BLaER1 (cell line): ENCODE measurements around the gene OR1L8.
A peak's percentile ranks its signal among the peaks of the same experiment; 100 is the strongest.
"Not testable (repeated sequence)": the region's sequence is repeated elsewhere in the genome, so short reads cannot be mapped to it uniquely, and the experiment has no call there.

ENCODE experiments used
- H3K27ac ChIP-seq: shearing (Covaris generic); formaldehyde crosslinking; 2 replicates; pipeline ENCODE4 v1.8.1; 2022
- H3K27me3 ChIP-seq: shearing (Covaris generic); formaldehyde crosslinking; 2 replicates; pipeline ENCODE4 v1.8.1; 2022
- H3K36me3 ChIP-seq: shearing (Covaris generic); formaldehyde crosslinking; 2 replicates; pipeline ENCODE4 v1.8.1; 2022
- H3K4me1 ChIP-seq: shearing (Covaris generic); formaldehyde crosslinking; 2 replicates; pipeline ENCODE4 v1.8.1; 2022
- H3K4me2 ChIP-seq: shearing (Covaris generic); formaldehyde crosslinking; 2 replicates; pipeline ENCODE4 v1.8.1; 2022
- H3K4me3 ChIP-seq: shearing (Covaris generic); formaldehyde crosslinking; 2 replicates; pipeline ENCODE4 v1.8.1; 2022
- H3K9ac ChIP-seq: shearing (Covaris generic); formaldehyde crosslinking; 2 replicates; pipeline ENCODE4 v1.8.1; 2022
- H3K9me3 ChIP-seq: shearing (Covaris generic); formaldehyde crosslinking; 2 replicates; pipeline ENCODE4 v1.8.1; 2022
- H4K20me1 ChIP-seq: shearing (Covaris generic); formaldehyde crosslinking; 2 replicates; pipeline ENCODE4 v1.8.1; 2022
- Cebpa-rat ChIP-seq: shearing (Covaris generic); IDR thresholded peaks from 2 replicates; pipeline ENCODE4 v1.8.1; 2022

OR1L8 gene

DNA sequence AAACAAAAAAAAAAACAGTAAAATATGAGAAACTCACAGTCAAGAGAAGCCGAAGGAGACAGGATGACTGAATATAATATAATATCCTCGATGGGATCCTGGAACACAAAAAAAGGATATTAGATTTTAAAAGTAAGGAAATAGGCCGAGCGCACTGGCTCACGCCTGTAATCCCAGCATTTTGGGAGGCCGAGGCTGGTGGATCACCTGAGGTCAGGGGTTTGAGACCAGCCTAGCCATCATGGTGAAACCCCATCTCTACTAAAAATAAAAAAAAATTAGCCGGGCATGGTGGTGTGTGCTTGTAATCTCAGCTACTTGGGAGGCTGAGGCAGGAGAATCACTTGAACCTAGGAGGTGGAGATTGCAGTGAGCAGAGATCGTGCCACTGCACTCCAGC lies at the start of gene OR1L8:
Gene OR1L8, minus strand, starts transcription at position 101 of the 400 bp plus-strand sequence. CDS start 14,907 bp downstream, outside the sequence.
- not testable (repeated sequence) for H3K9me3 ChIP-seq, H4K20me1 ChIP-seq, H3K9ac ChIP-seq, H3K4me2 ChIP-seq, H3K27me3 ChIP-seq, H3K27ac ChIP-seq, H3K36me3 ChIP-seq, H3K4me1 ChIP-seq, H3K4me3 ChIP-seq

DNA sequence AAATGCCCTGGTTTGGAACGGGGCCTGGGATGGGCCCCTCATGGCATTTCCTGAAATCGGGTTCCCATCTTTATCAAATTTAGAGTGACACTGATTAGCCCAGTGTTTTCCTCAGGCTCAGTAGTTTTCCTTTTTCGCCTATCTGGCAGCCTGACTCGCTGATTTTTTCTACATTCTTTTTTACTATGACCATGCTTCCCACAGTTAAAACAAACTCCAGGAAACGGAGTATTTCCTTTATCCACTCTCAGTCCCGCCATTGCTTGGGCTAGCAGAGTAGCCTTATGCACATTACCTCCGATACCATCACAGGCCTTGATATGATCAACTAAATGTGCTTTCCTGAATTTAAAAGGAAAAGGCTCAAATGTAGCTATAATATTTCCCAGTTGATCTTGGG lies 36.8 kb upstream of the OR1L8 start:
- no peak overlapping the region for H3K9ac ChIP-seq
- TF ChIP-seq Cebpa-rat, result no peak
- no peaks in the 10 kb centered on the region for H3K4me1 ChIP-seq
- H3K9me3 ChIP-seq, result no peaks in the 10 kb centered on the region
- no peaks in the 10 kb centered on the region for H3K36me3 ChIP-seq
- no peak overlapping the region for H3K27ac ChIP-seq
- no peak overlapping the region for H3K4me3 ChIP-seq
- no peak overlapping the region for H3K4me2 ChIP-seq
- H3K27me3 ChIP-seq, result no peaks in the 10 kb centered on the region
- H4K20me1 ChIP-seq, result no peaks in the 10 kb centered on the region

DNA sequence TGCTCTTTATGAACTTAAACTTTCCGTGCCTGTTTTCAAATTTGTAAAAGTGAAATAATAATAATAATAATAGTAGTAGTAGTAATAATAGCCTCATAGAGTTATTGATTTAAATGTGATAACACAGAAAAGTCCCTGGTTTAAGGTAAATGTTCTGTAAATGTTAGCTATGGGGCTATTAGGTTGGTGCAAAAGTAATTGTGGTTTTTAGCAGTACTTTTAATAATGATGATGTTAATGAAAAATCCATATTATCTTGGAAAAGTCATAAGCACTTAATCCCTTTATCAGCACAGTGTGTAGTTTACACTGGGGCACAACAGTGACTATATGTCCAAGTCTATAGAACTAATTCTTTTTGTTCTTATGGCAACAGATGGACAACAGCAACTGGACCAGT lies 31.2 kb upstream of the OR1L8 start, which contains the start of gene OR1Q1:
Gene OR1Q1, plus strand, starts transcription at position 377 of the 400 bp plus-strand sequence. Its CDS starts 0 bp downstream, at position 377.
- Histone ChIP-seq H3K9ac (no peak within 1 kb of the TSS), H3K9me3 (no peaks in the 10 kb centered on the region), H3K4me1 (no peaks in the 10 kb centered on the region), H3K4me2 (no peak within 1 kb of the TSS), H4K20me1 (no peaks in the 10 kb centered on the region), H3K4me3 (no peak within 1 kb of the TSS), H3K27ac (no peak within 1 kb of the TSS), H3K27me3 (no peaks in the 10 kb centered on the region), H3K36me3 (no peaks in the 10 kb centered on the region)
- TF ChIP-seq Cebpa-rat, result no peak

GRCh38 chr9:122609804-122610203 lies 26.6 kb upstream of the OR1L8 start:
- Histone ChIP-seq H4K20me1 (no peaks in the 10 kb centered on the region), H3K36me3 (no peaks in the 10 kb centered on the region), H3K27ac (no peak overlapping the region), H3K4me2 (no peak overlapping the region), H3K4me3 (no peak overlapping the region), H3K9ac (no peak overlapping the region), H3K27me3 (no peaks in the 10 kb centered on the region), H3K4me1 (no peaks in the 10 kb centered on the region), H3K9me3 (no peaks in the 10 kb centered on the region)
- no peak for TF ChIP-seq Cebpa-rat

- H3K9ac ChIP-seq, result no peak overlapping the region
- no peak for TF ChIP-seq Cebpa-rat
- no peak overlapping the region for H3K4me3 ChIP-seq
- H3K27me3 ChIP-seq, result no peaks in the 10 kb centered on the region
- no peak overlapping the region for H3K4me2 ChIP-seq
- H4K20me1 ChIP-seq, result no peaks in the 10 kb centered on the region
- no peak overlapping the region for H3K27ac ChIP-seq
- peaks cover 4% of the 10 kb centered on the region for H3K9me3 ChIP-seq
- no peaks in the 10 kb centered on the region for H3K36me3 ChIP-seq
- no peaks in the 10 kb centered on the region for H3K4me1 ChIP-seq
Observed at GRCh38 chr9:122606587-122606986, 23.4 kb upstream of the OR1L8 start.

DNA sequence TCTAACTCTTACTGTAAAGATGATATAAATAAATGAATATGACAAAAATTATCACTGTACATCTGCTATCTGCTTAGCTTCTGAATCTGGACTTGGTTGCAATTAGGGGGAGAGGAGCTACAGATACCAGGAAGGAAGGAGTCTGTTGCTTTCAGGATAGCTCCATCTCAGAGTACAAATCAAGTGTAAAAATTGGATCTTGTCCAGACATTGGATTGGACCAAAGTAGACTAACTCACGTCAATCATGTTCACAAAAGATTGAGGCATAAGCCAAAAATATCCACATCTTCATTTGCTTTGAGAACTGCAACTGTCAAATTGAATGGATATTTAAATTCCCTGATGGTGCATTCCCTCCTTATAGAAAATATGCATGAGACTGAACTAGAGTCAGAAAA lies 22.5 kb upstream of the OR1L8 start:
- Histone ChIP-seq H3K27me3 (no peaks in the 10 kb centered on the region), H3K27ac (no peak overlapping the region), H3K4me3 (no peak overlapping the region), H3K9me3 (peaks cover 5% of the 10 kb centered on the region), H3K4me1 (no peaks in the 10 kb centered on the region), H4K20me1 (no peaks in the 10 kb centered on the region), H3K36me3 (no peaks in the 10 kb centered on the region), H3K4me2 (no peak overlapping the region), H3K9ac (no peak overlapping the region)
- no peak for TF ChIP-seq Cebpa-rat

- Histone ChIP-seq H3K27me3 (no peaks in the 10 kb centered on the region), H3K9me3 (peaks cover 5% of the 10 kb centered on the region; the same call in 1 of the 2 replicates), H3K36me3 (no peaks in the 10 kb centered on the region), H3K9ac (no peak overlapping the region), H4K20me1 (no peaks in the 10 kb centered on the region), H3K27ac (no peak overlapping the region), H3K4me3 (no peak overlapping the region), H3K4me1 (no peaks in the 10 kb centered on the region), H3K4me2 (no peak overlapping the region)
- TF ChIP-seq Cebpa-rat, result no peak
Observed at GRCh38 chr9:122580360-122580759, 2.8 kb downstream of the OR1L8 start.

DNA sequence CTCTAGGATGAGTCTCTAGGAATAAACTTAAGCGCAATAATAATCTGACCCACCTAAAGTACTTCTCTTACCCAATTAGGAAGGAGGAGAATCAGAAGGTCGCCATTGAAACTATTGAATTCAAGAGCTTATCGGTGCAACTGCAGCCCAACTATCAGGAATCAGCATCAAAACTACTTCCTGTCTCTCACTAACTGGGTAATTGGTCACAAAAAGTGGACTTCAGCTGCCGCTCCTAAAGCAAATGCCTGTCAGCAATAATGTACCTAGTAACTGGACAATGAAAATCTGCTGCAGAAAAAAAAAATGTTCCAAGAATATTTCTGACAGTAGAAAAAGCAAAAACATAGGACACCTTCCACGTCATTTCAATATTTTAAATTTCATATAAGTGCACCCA lies 3.3 kb downstream of the OR1L8 start:
- Histone ChIP-seq H3K9me3 (peaks cover 5% of the 10 kb centered on the region; the same call in 1 of the 2 replicates), H3K27ac (no peak overlapping the region), H3K9ac (no peak overlapping the region), H3K4me2 (no peak overlapping the region), H4K20me1 (no peaks in the 10 kb centered on the region), H3K36me3 (no peaks in the 10 kb centered on the region), H3K4me3 (no peak overlapping the region), H3K27me3 (no peaks in the 10 kb centered on the region), H3K4me1 (no peaks in the 10 kb centered on the region)
- TF ChIP-seq Cebpa-rat, result no peak

DNA sequence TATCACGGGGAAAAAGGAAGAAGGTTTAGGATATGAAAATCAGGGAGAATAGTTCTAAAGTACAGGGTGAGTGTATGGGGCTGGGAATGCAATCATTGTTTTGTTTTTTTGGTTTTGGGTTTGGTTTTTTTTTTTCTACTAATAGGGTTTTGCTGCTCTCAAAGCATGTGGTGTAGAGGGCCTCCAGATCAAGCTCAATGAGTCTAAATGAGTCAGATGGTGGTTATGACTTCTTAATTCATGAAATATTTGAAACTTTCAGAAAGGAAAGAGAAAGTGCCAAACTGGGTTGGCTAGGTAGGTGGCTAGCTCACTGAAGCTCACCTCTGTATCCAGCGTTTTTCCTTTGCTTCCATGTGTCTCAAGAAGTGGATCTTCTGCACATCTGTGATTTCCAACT lies 10.7 kb downstream of the OR1L8 start:
- H3K27ac ChIP-seq, result no peak overlapping the region
- no peaks in the 10 kb centered on the region for H3K27me3 ChIP-seq
- H3K9ac ChIP-seq, result no peak overlapping the region
- no peaks in the 10 kb centered on the region for H3K9me3 ChIP-seq
- H4K20me1 ChIP-seq, result no peaks in the 10 kb centered on the region
- no peaks in the 10 kb centered on the region for H3K4me1 ChIP-seq
- no peak overlapping the region for H3K4me2 ChIP-seq
- TF ChIP-seq Cebpa-rat, result no peak
- no peaks in the 10 kb centered on the region for H3K36me3 ChIP-seq
- no peak overlapping the region for H3K4me3 ChIP-seq

DNA sequence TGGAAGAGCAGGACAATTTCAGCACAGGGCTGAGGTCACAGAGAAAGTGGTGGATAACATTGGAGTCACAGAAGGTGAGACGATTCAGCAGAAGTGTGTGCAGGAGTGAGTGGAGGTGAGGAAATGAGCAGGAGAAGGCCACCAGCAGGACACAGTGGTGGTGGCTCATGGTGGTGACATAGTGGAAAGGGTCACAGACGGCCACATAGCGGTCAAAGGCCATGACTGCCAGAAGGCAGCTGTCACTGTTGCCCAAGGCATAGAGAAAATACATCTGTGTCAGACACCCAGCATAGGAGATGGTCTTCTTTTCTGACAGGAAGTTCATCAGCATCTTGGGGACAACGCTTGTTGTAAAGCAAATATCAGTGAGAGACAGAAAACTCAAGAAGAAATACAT lies 15.3 kb downstream of the OR1L8 start:
- no peak overlapping the region for H3K4me2 ChIP-seq
- H3K27me3 ChIP-seq, result no peaks in the 10 kb centered on the region
- H3K27ac ChIP-seq, result no peak overlapping the region
- 0 out of 2 replicates have a peak, but pooled peaks cover 4% of the 10 kb centered on the region for H3K9me3 ChIP-seq
- no peak for TF ChIP-seq Cebpa-rat
- H3K36me3 ChIP-seq, result no peaks in the 10 kb centered on the region
- H3K4me1 ChIP-seq, result no peaks in the 10 kb centered on the region
- no peaks in the 10 kb centered on the region for H4K20me1 ChIP-seq
- H3K4me3 ChIP-seq, result no peak overlapping the region
- no peak overlapping the region for H3K9ac ChIP-seq

DNA sequence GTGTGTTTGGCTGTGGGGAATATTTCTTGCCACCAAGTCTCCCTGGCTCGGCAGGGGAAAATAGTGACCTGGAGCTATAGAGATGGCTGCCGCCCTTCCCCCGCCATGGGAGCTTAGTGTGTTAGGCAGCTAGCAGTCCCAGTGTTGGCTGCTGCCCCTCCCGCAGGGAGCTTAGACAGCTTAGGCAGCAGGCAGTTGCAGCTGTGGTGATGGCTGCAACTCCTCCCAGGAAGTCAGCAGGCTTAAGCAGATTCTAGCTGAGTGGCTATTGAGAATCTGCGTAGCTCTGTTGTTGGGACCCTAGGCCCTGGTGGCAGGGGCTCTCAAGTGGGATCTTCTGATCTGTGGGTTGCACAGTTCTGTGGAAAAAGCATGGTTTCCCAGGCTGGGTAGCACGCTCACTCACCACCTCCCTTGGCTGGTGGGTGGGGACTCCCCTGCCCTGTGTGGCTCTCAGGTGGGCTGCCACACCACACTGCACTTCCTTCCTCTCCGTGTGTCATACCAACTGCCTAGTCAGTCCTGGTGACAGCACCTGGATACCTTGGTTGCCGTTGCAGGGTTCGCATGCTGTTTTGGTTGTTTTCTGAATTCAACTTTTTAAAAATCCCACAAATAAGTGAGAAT lies 20.9 kb downstream of the OR1L8 start:
- no peak for TF ChIP-seq Cebpa-rat
- no peaks in the 10 kb centered on the region for H3K36me3 ChIP-seq
- 0 out of 2 replicates have a peak, but pooled peaks cover 9% of the 10 kb centered on the region for H3K9me3 ChIP-seq
- H3K4me3 ChIP-seq, result no peak overlapping the region
- no peaks in the 10 kb centered on the region for H4K20me1 ChIP-seq
- peaks cover 8% of the 10 kb centered on the region for H3K4me1 ChIP-seq
- no peaks in the 10 kb centered on the region for H3K27me3 ChIP-seq
- H3K4me2 ChIP-seq, result peak overlapping the region; percentile 34
- no peak overlapping the region for H3K27ac ChIP-seq
- no peak overlapping the region for H3K9ac ChIP-seq
